Measurements from ENCODE around the gene CDH2.

The CDH2 gene

DNA sequence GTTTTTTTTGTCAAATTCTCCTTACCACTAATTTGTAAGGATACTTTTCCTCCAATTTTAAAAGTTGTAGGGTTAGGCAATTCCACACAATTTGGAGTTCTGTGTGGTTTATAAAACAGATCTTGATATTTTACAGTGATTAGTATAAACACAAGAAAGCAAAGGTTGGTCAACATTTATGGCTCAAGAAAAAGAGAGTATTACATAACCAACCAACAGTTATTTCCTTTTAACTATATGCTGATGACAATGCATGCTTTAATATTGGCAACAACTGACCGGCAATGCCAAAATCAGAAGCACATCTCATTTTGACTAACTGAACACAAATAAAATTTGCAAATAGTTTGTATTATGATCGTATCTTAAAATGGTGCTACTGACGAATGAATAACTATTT lies 137.2 kb downstream of the CDH2 start:
- DNase-seq = no peak

- DNase-seq = no peak
Observed at GRCh38 chr18:28039078-28039477, 137.9 kb downstream of the CDH2 start.

GRCh38 chr18:28036488-28036887 lies 140.4 kb downstream of the CDH2 start:
- no peak for DNase-seq

GRCh38 chr18:28034567-28034966 lies 142.4 kb downstream of the CDH2 start:
- no peak for DNase-seq

GRCh38 chr18:28032177-28032576 lies 144.8 kb downstream of the CDH2 start:
- no peak for DNase-seq

DNA sequence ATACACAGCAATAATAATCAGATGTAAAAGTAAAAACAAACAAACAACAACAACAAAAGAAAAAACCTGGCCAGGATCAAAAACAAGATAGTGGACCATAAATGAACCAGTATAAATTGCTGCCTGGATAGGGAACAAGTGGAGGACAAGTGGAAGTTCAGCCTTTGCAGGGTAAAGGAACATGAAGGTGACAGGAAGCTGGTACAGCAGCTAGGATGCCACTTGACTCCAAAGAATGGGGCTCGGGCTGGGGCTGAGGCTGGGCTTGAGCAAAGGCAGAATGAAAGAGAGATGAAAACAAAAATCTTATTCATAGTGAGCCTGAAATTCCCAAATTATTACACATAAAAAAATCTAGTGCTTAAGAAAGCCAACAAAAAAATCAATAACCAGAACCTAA lies 146.5 kb downstream of the CDH2 start:
- DNase-seq = no peak

DNA sequence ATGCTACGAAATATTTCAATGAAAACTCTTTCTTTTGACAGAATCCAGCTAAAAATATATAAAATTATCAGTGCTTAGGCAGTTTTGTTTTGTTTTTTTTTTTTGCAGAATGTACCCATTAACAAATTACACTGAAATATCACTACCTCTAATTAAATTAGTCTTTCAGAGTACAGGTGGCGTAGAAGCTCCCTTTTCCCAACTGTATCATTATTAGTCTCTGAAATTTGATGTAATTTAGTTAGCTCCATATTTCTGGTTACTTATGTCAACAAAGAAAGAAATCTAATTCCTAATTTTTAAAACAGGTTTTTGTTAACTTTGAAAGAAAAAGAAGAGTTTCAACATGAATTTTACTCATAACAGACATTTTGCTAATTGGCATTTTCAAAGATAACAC lies 149.2 kb downstream of the CDH2 start:
- no peak for DNase-seq

GRCh38 chr18:28019425-28020108 lies 157.4 kb downstream of the CDH2 start:
- DNase-seq = no peak

- DNase-seq = no peak
Observed at GRCh38 chr18:28018351-28018750, 158.6 kb downstream of the CDH2 start.

GRCh38 chr18:28015671-28016070 lies 161.3 kb downstream of the CDH2 start:
- DNase-seq = no peak

DNA sequence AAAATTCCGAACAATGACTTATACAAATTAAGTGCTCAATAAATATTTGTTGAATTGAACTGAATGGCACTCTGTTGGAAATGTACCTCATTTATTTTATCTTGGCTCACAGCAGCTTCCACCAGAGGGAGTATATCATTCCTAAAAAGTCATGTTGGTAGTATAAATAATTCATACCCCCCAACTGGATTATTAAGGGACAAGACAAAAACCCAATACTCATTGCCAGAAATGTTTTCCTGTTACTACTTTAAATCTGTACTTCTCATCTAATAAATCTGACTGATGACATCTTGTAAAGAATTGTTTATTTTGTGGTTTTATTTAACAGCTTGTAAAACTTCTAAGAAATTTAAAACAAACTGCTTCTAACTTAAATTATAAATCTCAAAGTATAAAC lies 163.9 kb downstream of the CDH2 start:
- DNase-seq = no peak

DNA sequence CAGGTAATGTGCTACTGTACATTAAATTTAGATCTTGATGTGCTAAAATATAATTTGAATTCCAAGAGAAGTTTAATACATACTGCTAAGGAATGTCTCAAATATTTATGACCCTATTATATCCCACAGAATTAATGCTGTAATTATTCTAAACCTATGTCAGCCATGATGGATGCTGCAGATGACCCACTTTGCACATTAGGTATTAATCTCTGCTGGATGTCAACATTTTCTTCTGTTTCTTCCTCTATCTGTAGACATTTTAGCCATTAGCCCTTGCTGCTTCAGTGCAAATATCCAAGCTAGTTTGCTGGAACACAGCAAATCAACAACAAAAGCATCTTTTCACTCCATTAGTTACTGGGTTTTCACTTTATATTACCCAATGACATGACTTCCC lies 164.6 kb downstream of the CDH2 start:
- DNase-seq = no peak

GRCh38 chr18:28009589-28009988 lies 167.3 kb downstream of the CDH2 start:
- no peak for DNase-seq

GRCh38 chr18:28007841-28008240 lies 169.1 kb downstream of the CDH2 start:
- DNase-seq = no peak

GRCh38 chr18:28005164-28005563 lies 171.8 kb downstream of the CDH2 start:
- DNase-seq = no peak

DNA sequence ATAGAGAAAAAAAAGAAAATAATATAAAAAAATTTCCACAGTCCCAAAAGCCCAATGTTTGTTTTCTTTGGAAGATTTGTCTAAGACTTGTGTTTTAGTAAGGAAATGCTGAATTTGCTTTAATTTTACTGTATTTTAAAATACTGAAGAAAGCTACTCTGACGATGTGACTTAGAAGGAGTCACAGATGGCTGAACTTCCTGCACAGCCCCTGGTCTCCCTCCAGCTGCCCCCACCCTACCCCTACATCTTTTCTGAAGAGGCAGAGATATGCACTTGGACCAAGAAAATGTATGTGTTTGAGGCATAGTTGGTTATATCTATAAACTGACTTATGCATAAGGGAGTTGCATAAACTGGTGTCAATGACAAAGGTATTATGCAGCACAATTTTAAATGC lies 172.3 kb downstream of the CDH2 start:
- no peak for DNase-seq

GRCh38 chr18:28003451-28003850 lies 173.5 kb downstream of the CDH2 start:
- no peak for DNase-seq

- no peak for DNase-seq
Observed at GRCh38 chr18:28002841-28003240, 174.1 kb downstream of the CDH2 start.

GRCh38 chr18:27996801-27997272 lies 180.1 kb downstream of the CDH2 start:
- DNase-seq = no peak

- DNase-seq = no peak
Observed at GRCh38 chr18:27995770-27996502, 181.0 kb downstream of the CDH2 start.

DNA sequence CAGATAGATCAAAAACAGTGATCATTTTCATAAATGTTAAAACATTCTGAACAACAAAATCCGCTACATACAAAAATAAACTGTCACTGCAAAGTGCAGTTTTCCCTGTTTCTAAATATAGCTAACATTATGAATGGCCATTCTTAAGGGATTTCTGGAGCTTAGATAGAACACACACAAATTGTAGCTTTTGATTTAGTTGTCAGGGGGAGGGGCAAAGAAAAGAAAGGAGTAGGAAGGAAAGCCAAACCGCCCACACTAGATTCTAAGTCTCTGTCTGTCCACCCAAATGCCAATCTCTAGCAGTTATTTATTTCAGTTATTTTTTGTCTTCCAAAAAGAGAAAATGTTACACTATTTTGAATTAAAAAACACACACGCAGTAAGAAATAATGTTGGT lies 182.4 kb downstream of the CDH2 start:
- no peak for DNase-seq

- no peak for DNase-seq
Observed at GRCh38 chr18:27991391-27991790, 185.5 kb downstream of the CDH2 start.

DNA sequence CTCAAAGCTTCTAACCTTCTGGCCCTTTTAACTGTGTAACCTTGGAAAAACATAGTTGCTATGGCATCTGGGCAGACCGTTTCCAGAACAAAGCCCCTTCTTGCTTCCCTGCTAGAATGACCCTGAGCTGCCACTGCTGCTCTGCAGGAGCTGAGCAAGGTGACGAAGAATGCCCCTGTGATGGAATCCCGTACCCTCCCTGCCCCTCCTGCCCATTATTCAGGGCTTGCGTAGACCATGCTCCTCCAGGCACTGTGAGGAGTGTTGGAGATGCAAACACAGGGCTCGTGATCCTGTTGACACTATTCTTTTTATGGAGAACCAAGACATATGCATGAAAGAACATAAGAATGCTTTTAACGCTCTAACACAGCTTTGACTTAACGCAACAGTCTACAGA lies 191.1 kb downstream of the CDH2 start:
- no peak for DNase-seq

DNA sequence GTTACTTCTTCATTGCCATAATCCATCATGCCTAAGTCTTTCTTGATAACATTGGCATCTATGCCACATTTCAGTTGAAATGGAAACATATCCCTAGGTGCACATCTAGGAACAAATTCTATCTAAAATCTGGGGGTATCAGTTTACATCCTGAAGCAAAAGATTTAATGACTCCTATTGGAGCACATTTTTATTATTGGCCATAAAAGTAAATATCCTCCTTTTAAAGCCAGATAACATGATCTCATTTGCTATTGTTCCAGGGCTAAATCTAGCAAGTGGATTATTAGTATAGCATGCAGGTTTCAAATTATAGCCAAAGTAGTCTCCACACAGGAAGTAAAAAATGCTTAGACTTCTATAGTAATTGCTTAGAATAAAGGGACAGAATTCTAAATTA lies 193.2 kb downstream of the CDH2 start:
- DNase-seq = no peak
